Neutrophil (primary cell): Measurements from ENCODE around the gene MAST4.

ENCODE experiments used
- H3K27ac ChIP-seq: fragments of 200-600 bp; sonication (generic); 2 replicates; pipeline ENCODE4 v1.5.1; 2016; ENCODE audit warnings: mild to moderate bottlenecking, moderate library complexity
- H3K27me3 ChIP-seq: fragments of 200-600 bp; sonication (generic); 2 replicates; pipeline ENCODE4 v1.6.0; 2016; ENCODE audit warnings: mild to moderate bottlenecking
- H3K36me3 ChIP-seq: fragments of 200-600 bp; sonication (generic); 2 replicates; pipeline ENCODE4 v1.5.1; 2017
- H3K4me1 ChIP-seq, 2 experiments: fragments of 200-600 bp in 1 of 2; sonication (generic) in 1 of 2; 1 replicate in 1 of 2; 2 replicates in 1 of 2; pipeline versions ENCODE4 v1.5.1 to v1.6.1; 2013 to 2016; ENCODE audit warnings: low read depth in 1 of 2, low read length in 1 of 2, mild to moderate bottlenecking in 1 of 2, moderate library complexity in 1 of 2; ENCODE audit not compliant: control insufficient read depth in 1 of 2, insufficient read depth in 1 of 2
- H3K4me3 ChIP-seq, 2 experiments: fragments of 200-600 bp in 1 of 2; sonication (generic) in 1 of 2; 1 replicate in 1 of 2; 2 replicates in 1 of 2; pipeline ENCODE4 v1.5.1; 2013 to 2016; ENCODE audit warnings: low read depth in 1 of 2, low read length in 1 of 2, mild to moderate bottlenecking in 1 of 2, moderate library complexity in 1 of 2
- H3K9me3 ChIP-seq: fragments of 200-600 bp; sonication (generic); 2 replicates; pipeline ENCODE4 v1.5.1; 2016
- TF ChIP-seq, protein P1 (sequence below): fragments of 200-600 bp; sonication (generic); IDR thresholded peaks from 2 replicates; pipeline ENCODE4 v1.5.1; 2016; ENCODE audit warnings: antibody characterized with exemption

The MAST4 gene

GRCh38 chr5:66585291-66585690 lies 10.9 kb upstream of the MAST4 start:
- Histone ChIP-seq H3K9me3 (no peaks in the 10 kb centered on the region), H3K4me3 (no peak overlapping the region), H3K4me1 (no peaks in the 10 kb centered on the region), H3K27ac (no peak overlapping the region), H3K27me3 (peaks cover 17% of the 10 kb centered on the region), H3K36me3 (no peaks in the 10 kb centered on the region)
- TF ChIP-seq, protein P1, sequence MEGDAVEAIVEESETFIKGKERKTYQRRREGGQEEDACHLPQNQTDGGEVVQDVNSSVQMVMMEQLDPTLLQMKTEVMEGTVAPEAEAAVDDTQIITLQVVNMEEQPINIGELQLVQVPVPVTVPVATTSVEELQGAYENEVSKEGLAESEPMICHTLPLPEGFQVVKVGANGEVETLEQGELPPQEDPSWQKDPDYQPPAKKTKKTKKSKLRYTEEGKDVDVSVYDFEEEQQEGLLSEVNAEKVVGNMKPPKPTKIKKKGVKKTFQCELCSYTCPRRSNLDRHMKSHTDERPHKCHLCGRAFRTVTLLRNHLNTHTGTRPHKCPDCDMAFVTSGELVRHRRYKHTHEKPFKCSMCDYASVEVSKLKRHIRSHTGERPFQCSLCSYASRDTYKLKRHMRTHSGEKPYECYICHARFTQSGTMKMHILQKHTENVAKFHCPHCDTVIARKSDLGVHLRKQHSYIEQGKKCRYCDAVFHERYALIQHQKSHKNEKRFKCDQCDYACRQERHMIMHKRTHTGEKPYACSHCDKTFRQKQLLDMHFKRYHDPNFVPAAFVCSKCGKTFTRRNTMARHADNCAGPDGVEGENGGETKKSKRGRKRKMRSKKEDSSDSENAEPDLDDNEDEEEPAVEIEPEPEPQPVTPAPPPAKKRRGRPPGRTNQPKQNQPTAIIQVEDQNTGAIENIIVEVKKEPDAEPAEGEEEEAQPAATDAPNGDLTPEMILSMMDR: no peak

DNA sequence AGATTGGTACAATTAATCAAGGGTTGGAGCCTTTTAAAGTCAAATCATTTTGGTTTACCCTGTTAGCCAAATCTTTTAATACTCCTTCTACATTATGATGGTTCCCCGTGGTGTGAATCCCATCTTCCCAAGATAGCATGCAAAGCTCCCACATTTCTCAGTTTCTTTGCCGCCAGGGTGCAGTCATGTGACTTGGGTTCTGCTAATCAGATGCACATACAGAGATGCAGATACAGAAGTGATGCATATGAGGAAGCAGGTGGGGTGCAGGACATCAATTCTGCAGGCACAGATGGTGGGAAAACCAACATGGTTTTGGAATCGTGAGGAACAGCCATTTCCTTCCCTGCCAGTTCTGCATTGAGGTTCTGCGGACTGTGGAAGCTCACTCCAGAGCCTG lies 8.4 kb upstream of the MAST4 start:
- peaks cover 38% of the 10 kb centered on the region for H3K27me3 ChIP-seq
- TF ChIP-seq, protein P1: no peak
- no peaks in the 10 kb centered on the region for H3K9me3 ChIP-seq
- H3K27ac ChIP-seq: no peak overlapping the region
- no peak overlapping the region for H3K4me3 ChIP-seq
- no peaks in the 10 kb centered on the region for H3K36me3 ChIP-seq
- no peaks in the 10 kb centered on the region for H3K4me1 ChIP-seq

- no peaks in the 10 kb centered on the region for H3K9me3 ChIP-seq
- H3K36me3 ChIP-seq: no peaks in the 10 kb centered on the region
- H3K4me3 ChIP-seq: peak overlapping the region; percentile 47 to 61
- H3K4me1 ChIP-seq: peaks cover 19 to 20% of the 10 kb centered on the region in 2 experiments
- no peak overlapping the region for H3K27ac ChIP-seq
- peaks cover 100% of the 10 kb centered on the region for H3K27me3 ChIP-seq
- TF ChIP-seq, protein P1: no peak
These were observed 516 bp downstream of the MAST4 start for GRCh38 chr5:66596636-66597182.

DNA sequence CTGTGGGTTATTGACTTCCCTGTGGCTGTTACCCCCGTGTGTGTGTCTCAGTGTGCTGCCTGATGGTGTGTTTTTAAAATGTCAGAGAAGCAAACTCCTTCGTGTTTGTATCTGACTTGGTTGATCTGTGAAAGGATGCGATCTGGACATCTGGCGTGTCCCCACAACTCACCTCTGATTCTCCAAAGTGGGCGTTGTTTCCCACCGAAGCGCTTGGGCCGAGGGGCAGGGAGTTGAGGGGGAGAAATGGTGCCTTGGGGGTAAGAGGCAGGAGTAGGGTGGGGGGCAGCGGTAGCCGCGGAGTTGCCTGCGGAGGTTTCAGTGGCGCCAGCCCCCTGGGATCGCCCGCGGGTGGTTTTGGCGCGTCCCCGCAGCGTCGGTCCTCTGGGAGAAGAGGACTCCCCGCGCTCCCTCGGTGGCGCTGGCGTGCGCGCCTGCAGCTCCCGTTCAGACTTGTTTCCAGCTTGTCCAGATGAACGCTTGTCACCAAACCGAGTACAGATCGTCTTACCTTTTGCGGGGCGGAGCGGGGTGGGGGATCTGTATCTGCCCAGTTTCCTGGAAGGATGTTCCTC lies 1.1 kb downstream of the MAST4 start:
- Histone ChIP-seq H3K4me1 (peaks cover 19 to 20% of the 10 kb centered on the region in 2 experiments), H3K36me3 (no peaks in the 10 kb centered on the region), H3K4me3 (peak overlapping the region; percentile 47 to 61), H3K27ac (no peak overlapping the region), H3K9me3 (no peaks in the 10 kb centered on the region), H3K27me3 (peaks cover 100% of the 10 kb centered on the region)
- TF ChIP-seq, protein P1: no peak

- Histone ChIP-seq H3K36me3 (no peaks in the 10 kb centered on the region), H3K27ac (no peak overlapping the region), H3K4me1 (peaks cover under 1 to 1% of the 10 kb centered on the region in 2 experiments), H3K9me3 (no peaks in the 10 kb centered on the region), H3K27me3 (peaks cover 92% of the 10 kb centered on the region), H3K4me3 (no peak overlapping the region)
- TF ChIP-seq, protein P1: no peak
These were observed 6.4 kb downstream of the MAST4 start for GRCh38 chr5:66602621-66603020.
